AG04450 (cell line): ENCODE data around the gene CAPN7. TPM values are rescaled to one million over a fixed set of nuclear protein-coding genes. Genes with fewer than 3 reads are reported as not detected.

Source experiments
- CTCF ChIA-PET: fragments of 300-600, 350-600 bp; formaldehyde crosslinking; extraction: SDS; loops from one replicate; lab custom pipeline; 2022; ENCODE audit warnings: antibody characterized with exemption, inconsistent platforms; lab: Charles Lee
- POLR2A ChIA-PET: fragments of 350-600 bp; formaldehyde crosslinking; extraction: SDS; loops from one replicate; lab custom pipeline; 2021; ENCODE audit warnings: antibody characterized with exemption, inconsistent platforms; lab: Yijun Ruan, JAX
- DNase-seq: peaks from one replicate; pipeline ENCODE4 v3.0.0-alpha.2; 2011; ENCODE audit warnings: low read depth, low spot score
- H3K27ac ChIP-seq: one replicate; pipeline ENCODE4 v1.5.1; 2012; ENCODE audit warnings: low read depth, low read length, control low read depth
- H3K27me3 ChIP-seq: one replicate; pipeline ENCODE4 v1.6.0; 2012; ENCODE audit warnings: low read length; ENCODE audit not compliant: control insufficient read depth, insufficient read depth
- H3K4me3 ChIP-seq: 2 replicates; pipeline ENCODE4 v1.5.1; 2011; ENCODE audit warnings: mild to moderate bottlenecking, low read depth, low read length, control low read depth
- H3K9me3 ChIP-seq: 2 replicates; pipeline ENCODE4 v1.5.1; 2012; ENCODE audit warnings: low read length; ENCODE audit not compliant: control insufficient read depth, insufficient read depth
- polyA plus RNA-seq: library from polyadenylated mRNA; depleted of rRNA; stranded (reverse); fragments of >200 nt; gene quantifications from 2 replicates; pipeline ENCODE4 v1.2.3, GENCODE V29; 2011
- TF ChIP-seq, protein P1 (sequence below): IDR thresholded peaks from 2 replicates; pipeline ENCODE4 v1.5.1; 2011; ENCODE audit warnings: low read depth, low read length, control low read depth, inconsistent platforms

The CAPN7 gene
- polyA plus RNA-seq, 1 experiment: 29.0 TPM

DNA sequence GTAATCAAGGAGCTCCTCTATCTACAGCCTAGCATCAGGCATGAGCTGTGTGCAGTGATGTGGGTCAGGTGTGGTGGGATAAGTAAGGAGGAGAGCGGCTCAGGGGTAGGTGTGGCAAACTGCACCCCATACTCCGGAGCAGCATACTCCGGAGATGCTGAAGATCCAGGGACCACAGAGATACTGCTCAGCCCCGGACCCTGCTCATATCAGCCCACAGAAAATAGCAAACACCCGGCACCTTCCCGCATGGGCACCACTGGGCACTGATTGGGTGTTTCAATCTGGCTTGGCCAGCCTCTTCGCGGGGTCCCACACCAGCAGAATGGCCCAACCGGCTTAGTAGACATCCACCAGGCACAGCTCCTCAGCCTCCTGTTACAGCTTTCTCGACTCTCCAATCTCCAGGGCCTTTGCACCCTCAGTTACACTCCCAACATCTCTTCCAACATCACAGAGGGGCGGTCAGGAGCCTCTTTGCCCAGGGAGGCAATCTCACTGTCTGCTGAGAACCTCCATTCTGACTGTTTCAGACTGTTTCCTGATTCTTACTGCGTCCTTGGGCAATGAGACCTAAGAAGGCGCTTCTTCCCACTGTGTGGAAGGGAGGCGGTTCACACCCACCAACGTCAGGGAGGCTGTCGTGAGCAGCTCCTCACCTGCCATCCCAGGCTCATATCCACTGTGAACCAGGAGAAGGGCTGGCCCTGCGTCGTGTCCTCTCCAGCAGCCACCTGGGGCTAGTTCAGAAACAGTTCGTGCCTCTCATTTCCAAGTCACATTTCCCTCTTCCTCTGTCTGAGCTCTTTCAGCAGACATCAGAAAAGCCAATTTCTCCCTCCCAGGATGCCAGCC is 59.8 kb downstream of the CAPN7 start:
- no peak overlapping the region for H3K4me3 ChIP-seq
- H3K27ac ChIP-seq: no peak overlapping the region
- POLR2A ChIA-PET: interaction anchor here (0.6 kb wide), 3 partner anchors 31 to 62 kb away, joined by 3 to 5 read pairs (median 3); no protein-coding TSS in a partner anchor
- TF ChIP-seq, protein P1, sequence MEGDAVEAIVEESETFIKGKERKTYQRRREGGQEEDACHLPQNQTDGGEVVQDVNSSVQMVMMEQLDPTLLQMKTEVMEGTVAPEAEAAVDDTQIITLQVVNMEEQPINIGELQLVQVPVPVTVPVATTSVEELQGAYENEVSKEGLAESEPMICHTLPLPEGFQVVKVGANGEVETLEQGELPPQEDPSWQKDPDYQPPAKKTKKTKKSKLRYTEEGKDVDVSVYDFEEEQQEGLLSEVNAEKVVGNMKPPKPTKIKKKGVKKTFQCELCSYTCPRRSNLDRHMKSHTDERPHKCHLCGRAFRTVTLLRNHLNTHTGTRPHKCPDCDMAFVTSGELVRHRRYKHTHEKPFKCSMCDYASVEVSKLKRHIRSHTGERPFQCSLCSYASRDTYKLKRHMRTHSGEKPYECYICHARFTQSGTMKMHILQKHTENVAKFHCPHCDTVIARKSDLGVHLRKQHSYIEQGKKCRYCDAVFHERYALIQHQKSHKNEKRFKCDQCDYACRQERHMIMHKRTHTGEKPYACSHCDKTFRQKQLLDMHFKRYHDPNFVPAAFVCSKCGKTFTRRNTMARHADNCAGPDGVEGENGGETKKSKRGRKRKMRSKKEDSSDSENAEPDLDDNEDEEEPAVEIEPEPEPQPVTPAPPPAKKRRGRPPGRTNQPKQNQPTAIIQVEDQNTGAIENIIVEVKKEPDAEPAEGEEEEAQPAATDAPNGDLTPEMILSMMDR: no peak
- H3K27me3 ChIP-seq: no peaks in the 10 kb centered on the region
- H3K9me3 ChIP-seq: peaks cover 4% of the 10 kb centered on the region; the same call in 1 of the 2 replicates
- no peak for DNase-seq
- CTCF ChIA-PET: interaction anchor here (0.6 to 6.8 kb wide), 10 partner anchors 8 to 448 kb away, joined by 3 to 247 read pairs (median 43); partner anchors contain the start of gene SH3BP5

DNA sequence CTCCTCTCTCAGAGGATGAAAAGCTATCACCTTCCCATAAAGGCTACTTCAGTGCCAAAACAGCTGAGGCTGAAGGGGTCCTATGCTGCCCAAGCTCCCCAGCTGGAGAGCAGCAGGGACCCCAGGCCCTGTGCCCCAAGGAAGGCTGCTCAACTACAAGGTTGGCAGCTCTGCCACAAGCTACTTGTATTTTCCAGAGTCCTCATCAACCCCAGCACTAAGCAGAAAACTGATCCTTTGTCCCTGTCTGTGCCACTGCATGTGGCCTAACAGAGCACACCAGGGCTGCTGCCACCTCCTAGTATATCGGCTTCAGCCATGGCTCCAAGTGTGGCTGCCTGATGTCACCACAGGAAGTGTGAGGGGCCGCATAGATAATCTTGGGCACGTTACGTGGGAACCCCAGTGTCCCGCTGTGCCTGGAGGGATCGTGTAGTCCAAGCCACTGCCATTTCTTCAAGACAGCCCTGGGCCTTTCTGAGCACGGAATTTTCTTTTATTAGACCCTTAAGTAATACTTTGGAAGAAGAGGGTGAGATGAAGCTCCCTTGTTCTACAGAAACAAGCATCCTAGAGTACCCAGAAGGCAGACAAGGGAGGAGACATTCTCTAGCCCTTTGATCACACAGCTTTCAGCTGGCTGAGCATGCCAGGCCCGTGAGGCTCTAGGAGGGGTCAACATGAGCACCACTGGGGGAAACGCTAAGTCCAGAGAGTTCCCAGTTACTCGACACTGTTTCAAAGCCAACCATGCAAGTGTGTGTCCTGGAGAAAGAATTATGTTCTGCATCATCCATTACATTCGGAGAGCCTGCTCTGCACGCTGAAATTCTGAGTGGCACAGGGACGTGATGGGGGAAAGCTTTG is 60.7 kb downstream of the CAPN7 start:
- peaks cover 4% of the 10 kb centered on the region; the same call in 1 of the 2 replicates for H3K9me3 ChIP-seq
- H3K27me3 ChIP-seq: no peaks in the 10 kb centered on the region
- ChIA-PET POLR2A (interaction anchor here (0.6 kb wide), 1 partner anchor 50 kb away, joined by 5 read pairs; no protein-coding TSS in a partner anchor), CTCF (interaction anchor here (0.6 to 6.8 kb wide), 29 partner anchors 9 to 447 kb away, joined by 3 to 247 read pairs (median 11); partner anchors contain the start of genes CAPN7 and SH3BP5)
- H3K27ac ChIP-seq: no peak overlapping the region
- DNase-seq: no peak
- TF ChIP-seq, protein P1: no peak
- no peak overlapping the region for H3K4me3 ChIP-seq

- ChIA-PET CTCF (interaction anchor here (0.5 to 6.8 kb wide), 68 partner anchors 10 to 1124 kb away, joined by 3 to 247 read pairs (median 6); partner anchors contain the start of genes ANKRD28, CAPN7 and SH3BP5), POLR2A (interaction anchor here (1.1 kb wide), 1 partner anchor 141 kb away, joined by 6 read pairs; no protein-coding TSS in a partner anchor)
- DNase-seq: no peak
- H3K4me3 ChIP-seq: no peak overlapping the region
- H3K27ac ChIP-seq: no peak overlapping the region
- TF ChIP-seq, protein P1: no peak
- no peaks in the 10 kb centered on the region for H3K27me3 ChIP-seq
- peaks cover 4% of the 10 kb centered on the region; the same call in 1 of the 2 replicates for H3K9me3 ChIP-seq
Observed at GRCh38 chr3:15267502-15267901, 61.5 kb downstream of the CAPN7 start.

DNA sequence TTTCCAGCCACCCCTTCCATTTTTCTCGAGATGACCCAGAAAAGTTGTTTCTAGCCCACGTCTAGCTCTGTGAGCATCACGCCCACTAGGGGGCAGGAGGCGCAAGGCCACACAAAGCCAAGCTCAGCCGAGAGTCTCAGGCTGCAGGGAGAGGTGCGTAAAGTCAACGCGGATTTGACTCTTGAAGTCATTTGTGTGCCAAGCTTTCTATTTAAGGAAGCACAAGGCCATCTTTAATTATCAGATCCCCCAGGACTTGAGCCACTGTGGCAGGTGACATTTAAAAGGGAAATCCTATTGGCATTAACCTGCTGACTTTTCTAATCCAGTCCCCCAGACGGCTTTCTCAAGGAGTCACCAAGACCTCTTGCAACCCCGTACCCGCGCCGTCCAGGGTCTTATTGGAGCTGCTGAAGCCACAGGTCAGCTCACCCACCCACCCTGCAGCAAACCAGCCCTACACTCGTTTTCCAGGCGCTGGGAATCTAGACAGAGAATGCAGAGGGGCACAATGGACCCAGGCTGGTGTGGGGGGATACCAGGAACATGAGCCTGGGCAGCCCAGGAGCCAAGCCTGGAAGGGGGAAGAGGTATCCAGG is 62.1 kb downstream of the CAPN7 start:
- H3K27me3 ChIP-seq: no peaks in the 10 kb centered on the region
- DNase-seq: peak; percentile 61
- H3K27ac ChIP-seq: no peak overlapping the region
- no peak overlapping the region for H3K4me3 ChIP-seq
- ChIA-PET POLR2A (interaction anchor here (0.6 to 1.1 kb wide), 3 partner anchors 111 to 602 kb away, joined by 3 to 6 read pairs (median 3); no protein-coding TSS in a partner anchor), CTCF (interaction anchor here (0.5 to 6.8 kb wide), 67 partner anchors 10 to 1123 kb away, joined by 3 to 247 read pairs (median 6); partner anchors contain the start of genes ANKRD28, CAPN7 and SH3BP5)
- H3K9me3 ChIP-seq: peaks cover 4% of the 10 kb centered on the region; the same call in 1 of the 2 replicates
- TF ChIP-seq, protein P1: peak; percentile 97
